Inferior parietal cortex (tissue), 1 donor: Measurements from ENCODE around the gene PEX19.
"Not testable (repeated sequence)": the region's sequence is repeated elsewhere in the genome, so short reads cannot be mapped to it uniquely, and the experiment has no call there.

Source experiments
- DNase-seq: peaks from one replicate; pipeline ENCODE4 v3.0.0-alpha.2; 2016; ENCODE audit errors: extremely low spot score

The PEX19 gene

GRCh38 chr1:160284782-160285344 lies at the start of gene PEX19:
Gene PEX19, minus strand, starts transcription at chr1:160285133. Its CDS starts 9 bp downstream, at chr1:160285124.
- peak; percentile 95 for DNase-seq

GRCh38 chr1:160332516-160332915 lies 47.6 kb upstream of the PEX19 start:
- DNase-seq = no peak

GRCh38 chr1:160330119-160330518 lies 45.2 kb upstream of the PEX19 start:
- no peak for DNase-seq

- peak; percentile 61 for DNase-seq
These were observed 43.3 kb upstream of the PEX19 start for GRCh38 chr1:160328184-160328583.

GRCh38 chr1:160326418-160326817 lies 41.5 kb upstream of the PEX19 start:
- DNase-seq = no peak

- no peak for DNase-seq
These were observed 40.3 kb upstream of the PEX19 start for GRCh38 chr1:160325252-160325651.

GRCh38 chr1:160322831-160323230 lies 37.9 kb upstream of the PEX19 start:
- DNase-seq = no peak

- DNase-seq = no peak
These were observed 30.4 kb upstream of the PEX19 start for GRCh38 chr1:160315359-160315758.

- DNase-seq = no peak
These were observed 24.6 kb upstream of the PEX19 start for GRCh38 chr1:160309571-160309970.

GRCh38 chr1:160309185-160309557 lies 24.2 kb upstream of the PEX19 start:
- no peak for DNase-seq

- no peak for DNase-seq
These were observed 23.7 kb upstream of the PEX19 start for GRCh38 chr1:160308451-160309184.

GRCh38 chr1:160307118-160307791 lies 22.3 kb upstream of the PEX19 start:
- DNase-seq = no peak

GRCh38 chr1:160300173-160300572 lies 15.2 kb upstream of the PEX19 start:
- DNase-seq = no peak

GRCh38 chr1:160296036-160296435 lies 11.1 kb upstream of the PEX19 start:
- DNase-seq = no peak

- no peak for DNase-seq
These were observed 8.4 kb upstream of the PEX19 start for GRCh38 chr1:160293020-160293968.

GRCh38 chr1:160291248-160292220 lies 6.6 kb upstream of the PEX19 start:
- DNase-seq = peak; percentile 76

GRCh38 chr1:160287769-160288168 lies 2.8 kb upstream of the PEX19 start:
- not testable (repeated sequence) for DNase-seq

GRCh38 chr1:160285506-160285905 lies 573 bp upstream of the PEX19 start:
- DNase-seq = no peak

GRCh38 chr1:160284220-160284781 lies 632 bp downstream of the PEX19 start:
- no peak for DNase-seq

GRCh38 chr1:160282807-160283206 lies 2.1 kb downstream of the PEX19 start:
- DNase-seq = no peak
